GM23338 (cell line): Measurements from ENCODE around the gene BRAF. TPM values are rescaled to one million over a fixed set of nuclear protein-coding genes. Genes with fewer than 3 reads are reported as not detected.

Source experiments
- ATAC-seq: fragments of 200-7000 bp; cut with Tn5 transposase; 3 replicates; pipeline ENCODE4 v1.9.1; 2020
- DNase-seq: peaks from one replicate; pipeline ENCODE4 v3.0.0-alpha.2; 2015; ENCODE audit warnings: low spot score
- H2AFZ ChIP-seq: fragments of 200-600 bp; sonication (generic); 2 replicates; pipeline ENCODE4 v1.8.0; 2016; ENCODE audit warnings: antibody characterized with exemption, mild to moderate bottlenecking, moderate library complexity
- H3F3A ChIP-seq: fragments of 200-600 bp; sonication (generic); replicated peaks from 2 replicates; pipeline ENCODE4 v1.8.0; 2017; ENCODE audit warnings: antibody characterized with exemption, mixed run types, low read depth
- H3K27ac ChIP-seq: fragments of 200-600 bp; sonication (generic); 2 replicates; pipeline ENCODE4 v1.6.1; 2016; ENCODE audit warnings: low read depth
- H3K27me3 ChIP-seq: fragments of 200-600 bp; sonication (generic); 2 replicates; pipeline ENCODE4 v1.8.0; 2016; ENCODE audit warnings: mild to moderate bottlenecking, mixed run types, moderate library complexity; ENCODE audit not compliant: insufficient read depth
- H3K36me3 ChIP-seq: fragments of 200-600 bp; sonication (generic); 2 replicates; pipeline ENCODE4 v1.8.0; 2016; ENCODE audit warnings: mild to moderate bottlenecking; ENCODE audit not compliant: insufficient read depth
- H3K4me1 ChIP-seq: fragments of 200-600 bp; sonication (generic); 2 replicates; pipeline ENCODE4 v1.8.0; 2016; ENCODE audit warnings: mild to moderate bottlenecking, moderate library complexity; ENCODE audit not compliant: insufficient read depth
- H3K4me2 ChIP-seq: fragments of 200-600 bp; sonication (generic); 2 replicates; pipeline ENCODE4 v1.7.1; 2017; ENCODE audit warnings: mixed run types
- H3K4me3 ChIP-seq: fragments of 200-600 bp; sonication (generic); 2 replicates; pipeline ENCODE4 v1.6.1; 2016; ENCODE audit warnings: mixed run types
- H3K79me2 ChIP-seq: fragments of 200-600 bp; sonication (generic); replicated peaks from 2 replicates; pipeline ENCODE4 v1.8.0; 2017; ENCODE audit warnings: mild to moderate bottlenecking; ENCODE audit not compliant: insufficient read depth
- H3K9me2 ChIP-seq: fragments of 200-600 bp; sonication (generic); 2 replicates; pipeline ENCODE4 v1.8.0; 2017; ENCODE audit not compliant: insufficient read depth
- H4K20me1 ChIP-seq: fragments of 200-600 bp; sonication (generic); replicated peaks from 2 replicates; pipeline ENCODE4 v1.8.0; 2017; ENCODE audit warnings: mild to moderate bottlenecking; ENCODE audit not compliant: insufficient read depth
- H3K27ac Mint-ChIP-seq: 2 replicates; pipeline ENCODE4 v1.8.0; 2020; ENCODE audit warnings: inconsistent platforms, mild to moderate bottlenecking, moderate library complexity, mixed read lengths
- H3K27me3 Mint-ChIP-seq: 3 replicates; pipeline ENCODE4 v1.8.0; 2022; ENCODE audit warnings: low read depth, mild to moderate bottlenecking, moderate library complexity, mixed read lengths, inconsistent platforms; ENCODE audit not compliant: insufficient read depth, poor library complexity
- H3K36me3 Mint-ChIP-seq: 3 replicates; pipeline ENCODE4 v1.8.0; 2021; ENCODE audit warnings: low read depth, mild to moderate bottlenecking, inconsistent platforms, moderate library complexity, mixed read lengths
- H3K4me1 Mint-ChIP-seq: 3 replicates; pipeline ENCODE4 v1.8.0; 2020; ENCODE audit warnings: mild to moderate bottlenecking, inconsistent platforms, mixed read lengths
- H3K4me3 Mint-ChIP-seq: 3 replicates; pipeline ENCODE4 v1.8.0; 2021; ENCODE audit warnings: moderate library complexity, mild to moderate bottlenecking, inconsistent platforms, mixed read lengths
- H3K9me3 Mint-ChIP-seq: 3 replicates; pipeline ENCODE4 v1.8.0; 2020; ENCODE audit warnings: moderate library complexity, mild to moderate bottlenecking, inconsistent platforms, mixed read lengths
- CREB1 ChIP-seq: fragments of 250-450 bp; sonication (Bioruptor Pico); IDR thresholded peaks from 2 replicates; pipeline ENCODE4 v1.5.0; 2020; ENCODE audit warnings: low read depth, mild to moderate bottlenecking, moderate library complexity
- EZH2phosphoT487 ChIP-seq: fragments of 200-600 bp; sonication (generic); IDR thresholded peaks from one replicate; pipeline ENCODE4 v1.8.1; 2018; ENCODE audit warnings: antibody characterized with exemption; ENCODE audit not compliant: unreplicated experiment
- NANOG ChIP-seq: IDR thresholded peaks from 2 replicates; pipeline ENCODE4 v1.6.1; 2016; ENCODE audit warnings: antibody characterized with exemption, borderline replicate concordance
- polyA plus RNA-seq: library from polyadenylated mRNA; unstranded; fragments of >200 nt; fragmentation: Nextera tagmentation; extraction: Ambion mirVana; gene quantifications from 2 replicates; pipeline ENCODE4 v1.2.1, GENCODE V29; 2016
- total RNA-seq: library from RNA; depleted of rRNA; stranded (reverse); fragments of >200 nt; shearing (Covaris generic); gene quantifications from 2 replicates; pipeline ENCODE4 v1.2.3, GENCODE V29; 2014
- TF ChIP-seq, protein P1 (sequence below): fragments of 250-450 bp; sonication (Bioruptor Pico); IDR thresholded peaks from 2 replicates; pipeline ENCODE4 v1.5.0; 2020; ENCODE audit warnings: mild to moderate bottlenecking, moderate library complexity

Gene BRAF
- total and polyA plus RNA-seq, 2 experiments from 2014 or later: 14.6 to 36.8 TPM

- TF ChIP-seq, protein P1, sequence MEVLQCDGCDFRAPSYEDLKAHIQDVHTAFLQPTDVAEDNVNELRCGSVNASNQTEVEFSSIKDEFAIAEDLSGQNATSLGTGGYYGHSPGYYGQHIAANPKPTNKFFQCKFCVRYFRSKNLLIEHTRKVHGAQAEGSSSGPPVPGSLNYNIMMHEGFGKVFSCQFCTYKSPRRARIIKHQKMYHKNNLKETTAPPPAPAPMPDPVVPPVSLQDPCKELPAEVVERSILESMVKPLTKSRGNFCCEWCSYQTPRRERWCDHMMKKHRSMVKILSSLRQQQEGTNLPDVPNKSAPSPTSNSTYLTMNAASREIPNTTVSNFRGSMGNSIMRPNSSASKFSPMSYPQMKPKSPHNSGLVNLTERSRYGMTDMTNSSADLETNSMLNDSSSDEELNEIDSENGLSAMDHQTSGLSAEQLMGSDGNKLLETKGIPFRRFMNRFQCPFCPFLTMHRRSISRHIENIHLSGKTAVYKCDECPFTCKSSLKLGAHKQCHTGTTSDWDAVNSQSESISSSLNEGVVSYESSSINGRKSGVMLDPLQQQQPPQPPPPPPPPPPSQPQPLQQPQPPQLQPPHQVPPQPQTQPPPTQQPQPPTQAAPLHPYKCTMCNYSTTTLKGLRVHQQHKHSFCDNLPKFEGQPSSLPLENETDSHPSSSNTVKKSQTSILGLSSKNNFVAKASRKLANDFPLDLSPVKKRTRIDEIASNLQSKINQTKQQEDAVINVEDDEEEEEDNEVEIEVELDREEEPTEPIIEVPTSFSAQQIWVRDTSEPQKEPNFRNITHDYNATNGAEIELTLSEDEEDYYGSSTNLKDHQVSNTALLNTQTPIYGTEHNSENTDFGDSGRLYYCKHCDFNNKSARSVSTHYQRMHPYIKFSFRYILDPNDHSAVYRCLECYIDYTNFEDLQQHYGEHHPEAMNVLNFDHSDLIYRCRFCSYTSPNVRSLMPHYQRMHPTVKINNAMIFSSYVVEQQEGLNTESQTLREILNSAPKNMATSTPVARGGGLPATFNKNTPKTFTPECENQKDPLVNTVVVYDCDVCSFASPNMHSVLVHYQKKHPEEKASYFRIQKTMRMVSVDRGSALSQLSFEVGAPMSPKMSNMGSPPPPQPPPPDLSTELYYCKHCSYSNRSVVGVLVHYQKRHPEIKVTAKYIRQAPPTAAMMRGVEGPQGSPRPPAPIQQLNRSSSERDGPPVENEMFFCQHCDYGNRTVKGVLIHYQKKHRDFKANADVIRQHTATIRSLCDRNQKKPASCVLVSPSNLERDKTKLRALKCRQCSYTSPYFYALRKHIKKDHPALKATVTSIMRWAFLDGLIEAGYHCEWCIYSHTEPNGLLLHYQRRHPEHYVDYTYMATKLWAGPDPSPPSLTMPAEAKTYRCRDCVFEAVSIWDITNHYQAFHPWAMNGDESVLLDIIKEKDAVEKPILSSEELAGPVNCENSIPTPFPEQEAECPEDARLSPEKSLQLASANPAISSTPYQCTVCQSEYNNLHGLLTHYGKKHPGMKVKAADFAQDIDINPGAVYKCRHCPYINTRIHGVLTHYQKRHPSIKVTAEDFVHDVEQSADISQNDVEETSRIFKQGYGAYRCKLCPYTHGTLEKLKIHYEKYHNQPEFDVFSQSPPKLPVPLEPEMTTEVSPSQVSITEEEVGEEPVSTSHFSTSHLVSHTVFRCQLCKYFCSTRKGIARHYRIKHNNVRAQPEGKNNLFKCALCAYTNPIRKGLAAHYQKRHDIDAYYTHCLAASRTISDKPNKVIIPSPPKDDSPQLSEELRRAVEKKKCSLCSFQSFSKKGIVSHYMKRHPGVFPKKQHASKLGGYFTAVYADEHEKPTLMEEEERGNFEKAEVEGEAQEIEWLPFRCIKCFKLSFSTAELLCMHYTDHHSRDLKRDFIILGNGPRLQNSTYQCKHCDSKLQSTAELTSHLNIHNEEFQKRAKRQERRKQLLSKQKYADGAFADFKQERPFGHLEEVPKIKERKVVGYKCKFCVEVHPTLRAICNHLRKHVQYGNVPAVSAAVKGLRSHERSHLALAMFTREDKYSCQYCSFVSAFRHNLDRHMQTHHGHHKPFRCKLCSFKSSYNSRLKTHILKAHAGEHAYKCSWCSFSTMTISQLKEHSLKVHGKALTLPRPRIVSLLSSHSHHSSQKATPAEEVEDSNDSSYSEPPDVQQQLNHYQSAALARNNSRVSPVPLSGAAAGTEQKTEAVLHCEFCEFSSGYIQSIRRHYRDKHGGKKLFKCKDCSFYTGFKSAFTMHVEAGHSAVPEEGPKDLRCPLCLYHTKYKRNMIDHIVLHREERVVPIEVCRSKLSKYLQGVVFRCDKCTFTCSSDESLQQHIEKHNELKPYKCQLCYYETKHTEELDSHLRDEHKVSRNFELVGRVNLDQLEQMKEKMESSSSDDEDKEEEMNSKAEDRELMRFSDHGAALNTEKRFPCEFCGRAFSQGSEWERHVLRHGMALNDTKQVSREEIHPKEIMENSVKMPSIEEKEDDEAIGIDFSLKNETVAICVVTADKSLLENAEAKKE: no peak
- TF ChIP-seq NANOG (no peak), CREB1 (no peak)
These were observed 243.0 kb downstream of the BRAF start (continued) for GRCh38 chr7:140681766-140682165.

- Histone ChIP-seq H2AFZ (no peak overlapping the region), H4K20me1 (no peaks in the 10 kb centered on the region), H3K9me2 (no peaks in the 10 kb centered on the region), H3K79me2 (no peaks in the 10 kb centered on the region), H3K4me1 (no peaks in the 10 kb centered on the region), H3K4me3 (no peak overlapping the region), H3K27me3 (no peaks in the 10 kb centered on the region), H3K27ac (no peak overlapping the region), H3F3A (no peaks in the 10 kb centered on the region), H3K36me3 (no peaks in the 10 kb centered on the region; the same call in 1 of the 2 replicates), H3K4me2 (no peak overlapping the region)
- TF ChIP-seq EZH2phosphoT487 (no peak), CREB1 (no peak)
- TF ChIP-seq, protein P1: no peak
- Mint-ChIP-seq H3K9me3 (no peaks in the 10 kb centered on the region; the same call in 2 of the 3 replicates), H3K4me3 (no peak overlapping the region), H3K27me3 (peaks cover 8% of the 10 kb centered on the region), H3K27ac (no peak overlapping the region), H3K36me3 (peaks cover 5% of the 10 kb centered on the region; the same call in 1 of the 3 replicates), H3K4me1 (no peaks in the 10 kb centered on the region; the same call in 2 of the 3 replicates)
- ATAC-seq (no peak), DNase-seq (no peak)
These were observed 243.8 kb downstream of the BRAF start for GRCh38 chr7:140680886-140681285.
